ENCODE data around the gene GPR161. TPM values are rescaled to one million over a fixed set of nuclear protein-coding genes. Genes with fewer than 3 reads are reported as not detected.

The GPR161 gene
- total RNA-seq, 6 donors from 2014 or later, result 1.0 to 13.6 (median 8.5) TPM

DNA sequence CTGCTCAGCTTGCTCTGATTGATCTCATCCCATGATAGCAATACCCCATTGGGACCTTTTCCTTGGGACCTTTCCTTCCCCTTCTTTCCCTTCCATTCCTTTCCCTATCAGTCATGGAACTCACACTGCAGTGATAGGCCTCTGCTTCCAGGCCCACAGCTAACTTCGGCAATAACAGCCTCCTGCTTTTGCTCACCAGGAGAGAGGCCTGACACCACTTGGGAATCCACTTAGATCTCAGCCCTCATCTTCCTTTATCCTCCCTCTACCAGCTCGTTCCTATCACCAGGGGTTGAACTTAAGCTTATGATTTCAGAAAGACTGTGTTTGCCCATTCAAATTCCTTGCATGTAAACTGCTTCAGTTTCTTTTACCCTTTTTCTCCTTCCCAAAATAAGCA is 31.1 kb upstream of the GPR161 start:
- H3K4me1 ChIP-seq, result no peaks in the 10 kb centered on the region
- no peaks in the 10 kb centered on the region for H3K36me3 ChIP-seq
- H3K27me3 ChIP-seq, result no peaks in the 10 kb centered on the region
- no peak overlapping the region for H3K27ac ChIP-seq
- TF ChIP-seq, protein P1, sequence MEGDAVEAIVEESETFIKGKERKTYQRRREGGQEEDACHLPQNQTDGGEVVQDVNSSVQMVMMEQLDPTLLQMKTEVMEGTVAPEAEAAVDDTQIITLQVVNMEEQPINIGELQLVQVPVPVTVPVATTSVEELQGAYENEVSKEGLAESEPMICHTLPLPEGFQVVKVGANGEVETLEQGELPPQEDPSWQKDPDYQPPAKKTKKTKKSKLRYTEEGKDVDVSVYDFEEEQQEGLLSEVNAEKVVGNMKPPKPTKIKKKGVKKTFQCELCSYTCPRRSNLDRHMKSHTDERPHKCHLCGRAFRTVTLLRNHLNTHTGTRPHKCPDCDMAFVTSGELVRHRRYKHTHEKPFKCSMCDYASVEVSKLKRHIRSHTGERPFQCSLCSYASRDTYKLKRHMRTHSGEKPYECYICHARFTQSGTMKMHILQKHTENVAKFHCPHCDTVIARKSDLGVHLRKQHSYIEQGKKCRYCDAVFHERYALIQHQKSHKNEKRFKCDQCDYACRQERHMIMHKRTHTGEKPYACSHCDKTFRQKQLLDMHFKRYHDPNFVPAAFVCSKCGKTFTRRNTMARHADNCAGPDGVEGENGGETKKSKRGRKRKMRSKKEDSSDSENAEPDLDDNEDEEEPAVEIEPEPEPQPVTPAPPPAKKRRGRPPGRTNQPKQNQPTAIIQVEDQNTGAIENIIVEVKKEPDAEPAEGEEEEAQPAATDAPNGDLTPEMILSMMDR (IDR thresholded peaks at IDR 0.05), result no peak
- no peak for TF ChIP-seq POLR2A (IDR thresholded peaks at IDR 0.05)
- TF ChIP-seq POLR2AphosphoS5 (IDR thresholded peaks at IDR 0.05), result no peak
- TF ChIP-seq EP300 (IDR thresholded peaks at IDR 0.05), result no peak
- no peaks in the 10 kb centered on the region for H3K9me3 ChIP-seq
- DNase-seq (no peak), ATAC-seq (ENCODE audit: low FRiP score in 2 of 2) (no peak)
- H3K4me3 ChIP-seq, result no peak overlapping the region
- WGBS, 2 donors, result 79 to 83% methylated on average over 2 of the region's 2 CpGs

DNA sequence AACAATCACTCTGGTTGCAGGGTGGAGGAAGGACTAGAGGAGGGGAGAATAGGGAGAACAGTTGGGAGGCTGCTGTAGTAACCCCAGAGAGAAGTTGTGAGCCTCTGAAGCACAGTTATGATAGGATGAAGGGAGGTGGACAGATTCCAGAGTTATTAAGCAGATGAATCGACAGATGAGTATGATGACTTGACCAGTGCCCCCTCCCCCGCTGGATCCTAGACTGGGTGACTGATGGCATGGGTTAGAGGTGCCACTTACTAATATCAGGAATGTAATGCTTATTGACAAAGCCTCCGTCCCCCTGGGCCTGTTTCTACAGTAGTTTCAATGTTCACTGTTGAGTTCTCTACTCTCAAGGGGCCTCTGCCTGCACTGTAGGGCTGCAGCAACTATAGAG is 28.0 kb upstream of the GPR161 start:
- H3K9me3 ChIP-seq, result peaks cover under 1 to 10% (median 7%) of the 10 kb centered on the region in 4 donors
- no peaks in the 10 kb centered on the region for H3K4me1 ChIP-seq
- H3K36me3 ChIP-seq, result no peaks in the 10 kb centered on the region
- TF ChIP-seq, protein P1 (IDR thresholded peaks at IDR 0.05), result no peak
- no peak for TF ChIP-seq EP300 (IDR thresholded peaks at IDR 0.05)
- TF ChIP-seq POLR2AphosphoS5 (IDR thresholded peaks at IDR 0.05), result no peak
- no peak for TF ChIP-seq POLR2A (IDR thresholded peaks at IDR 0.05)
- DNase-seq (no peak), ATAC-seq (ENCODE audit: low FRiP score in 2 of 2) (no peak)
- no peak overlapping the region for H3K27ac ChIP-seq
- H3K27me3 ChIP-seq, result no peaks in the 10 kb centered on the region
- 84 to 87% methylated on average over 3 of the region's 3 CpGs for WGBS, 2 donors
- no peak overlapping the region for H3K4me3 ChIP-seq

DNA sequence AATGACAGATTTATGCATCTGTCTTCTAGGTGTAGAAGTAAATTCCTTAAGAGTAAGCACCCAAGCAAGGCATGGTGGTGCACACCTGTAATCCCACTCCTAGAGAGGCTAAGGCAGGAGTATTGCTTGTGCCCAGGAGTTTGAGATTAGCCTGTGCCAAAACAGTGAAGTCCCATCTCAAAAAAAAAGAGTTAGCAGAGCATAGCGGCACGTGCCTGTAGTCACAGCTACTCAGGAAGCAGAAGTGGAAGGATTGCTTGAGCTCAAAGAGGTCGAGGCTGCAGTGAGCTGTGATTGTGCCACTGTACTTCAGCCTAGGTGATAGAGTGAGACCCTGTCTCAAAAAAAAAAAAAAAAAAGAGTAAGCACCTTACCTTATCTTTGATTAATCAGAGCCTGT is 26.9 kb upstream of the GPR161 start:
- ATAC-seq (ENCODE audit: low FRiP score in 2 of 2) (no peak), DNase-seq (no peak)
- 23 to 38% methylated on average over 3 of the region's 3 CpGs for WGBS, 2 donors
- TF ChIP-seq POLR2A (IDR thresholded peaks at IDR 0.05), result no peak
- TF ChIP-seq POLR2AphosphoS5 (IDR thresholded peaks at IDR 0.05), result no peak
- TF ChIP-seq EP300 (IDR thresholded peaks at IDR 0.05), result no peak
- TF ChIP-seq, protein P1 (IDR thresholded peaks at IDR 0.05), result no peak
- Histone ChIP-seq H3K9me3 (peaks cover 5 to 10% (median 8%) of the 10 kb centered on the region in 4 donors), H3K4me1 (no peaks in the 10 kb centered on the region), H3K27ac (no peak overlapping the region), H3K36me3 (no peaks in the 10 kb centered on the region), H3K4me3 (no peak overlapping the region), H3K27me3 (no peaks in the 10 kb centered on the region)

DNA sequence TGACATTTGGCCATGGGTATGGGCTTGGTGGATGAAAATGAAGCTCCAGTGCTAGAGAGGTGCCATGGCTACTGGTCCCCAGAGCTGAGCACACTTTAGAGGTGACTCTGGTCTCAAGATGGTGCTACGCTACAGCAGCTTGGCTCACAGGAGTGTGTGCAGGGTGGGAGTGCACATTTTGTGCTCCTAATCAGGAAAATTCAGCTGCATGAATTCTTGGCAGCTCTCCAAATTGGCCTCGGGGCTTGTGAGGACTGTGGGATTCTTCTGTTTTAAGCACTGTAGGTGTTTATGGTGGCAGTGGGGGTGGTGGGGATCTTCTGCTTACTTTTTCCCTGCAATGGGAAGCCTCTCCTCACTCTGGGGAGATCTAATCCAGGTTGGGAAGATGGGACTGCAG is 24.7 kb upstream of the GPR161 start:
- WGBS, 2 donors, result 60 to 64% methylated on average over 2 of the region's 2 CpGs
- Histone ChIP-seq H3K27ac (no peak overlapping the region), H3K4me3 (no peak overlapping the region), H3K27me3 (no peaks in the 10 kb centered on the region), H3K9me3 (peaks cover 5 to 12% (median 8%) of the 10 kb centered on the region in 4 donors), H3K36me3 (no peaks in the 10 kb centered on the region), H3K4me1 (no peaks in the 10 kb centered on the region)
- DNase-seq (no peak), ATAC-seq (ENCODE audit: low FRiP score in 2 of 2) (no peak)
- TF ChIP-seq, protein P1 (IDR thresholded peaks at IDR 0.05), result no peak
- no peak for TF ChIP-seq EP300 (IDR thresholded peaks at IDR 0.05)
- TF ChIP-seq POLR2AphosphoS5 (IDR thresholded peaks at IDR 0.05), result no peak
- no peak for TF ChIP-seq POLR2A (IDR thresholded peaks at IDR 0.05)

DNA sequence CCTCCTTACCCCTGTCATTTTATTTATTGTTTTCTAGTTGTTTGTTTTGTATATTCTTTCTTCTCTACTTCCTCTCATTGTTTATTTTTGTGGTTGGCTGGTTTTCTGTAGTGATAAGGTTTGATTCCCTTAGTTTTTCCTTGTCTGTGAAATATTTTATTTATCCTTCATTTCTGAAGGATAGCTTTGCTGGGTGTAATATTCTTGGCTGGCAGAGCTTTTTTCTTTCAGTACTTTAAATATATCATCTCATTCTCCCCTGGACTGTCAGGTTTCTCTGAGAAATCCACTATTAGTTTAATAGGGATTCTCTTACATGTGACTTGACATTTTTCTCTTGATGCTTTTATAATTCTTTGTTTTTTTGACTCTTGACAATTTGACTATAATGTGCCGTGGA is 23.2 kb upstream of the GPR161 start:
- DNase-seq (no peak), ATAC-seq (ENCODE audit: low FRiP score in 2 of 2) (no peak)
- Histone ChIP-seq H3K36me3 (no peaks in the 10 kb centered on the region), H3K27me3 (no peaks in the 10 kb centered on the region), H3K9me3 (peaks cover 5 to 12% (median 8%) of the 10 kb centered on the region in 4 donors), H3K4me3 (no peak overlapping the region), H3K27ac (no peak overlapping the region), H3K4me1 (no peaks in the 10 kb centered on the region)
- TF ChIP-seq, protein P1 (IDR thresholded peaks at IDR 0.05), result no peak
- no peak for TF ChIP-seq EP300 (IDR thresholded peaks at IDR 0.05)
- TF ChIP-seq POLR2AphosphoS5 (IDR thresholded peaks at IDR 0.05), result no peak
- no peak for TF ChIP-seq POLR2A (IDR thresholded peaks at IDR 0.05)
- WGBS, 2 donors, result 90 to 96% methylated on average over 1 of the region's 1 CpG
